ENCODE results near the gene MMRN1.

MMRN1 gene, protein sequence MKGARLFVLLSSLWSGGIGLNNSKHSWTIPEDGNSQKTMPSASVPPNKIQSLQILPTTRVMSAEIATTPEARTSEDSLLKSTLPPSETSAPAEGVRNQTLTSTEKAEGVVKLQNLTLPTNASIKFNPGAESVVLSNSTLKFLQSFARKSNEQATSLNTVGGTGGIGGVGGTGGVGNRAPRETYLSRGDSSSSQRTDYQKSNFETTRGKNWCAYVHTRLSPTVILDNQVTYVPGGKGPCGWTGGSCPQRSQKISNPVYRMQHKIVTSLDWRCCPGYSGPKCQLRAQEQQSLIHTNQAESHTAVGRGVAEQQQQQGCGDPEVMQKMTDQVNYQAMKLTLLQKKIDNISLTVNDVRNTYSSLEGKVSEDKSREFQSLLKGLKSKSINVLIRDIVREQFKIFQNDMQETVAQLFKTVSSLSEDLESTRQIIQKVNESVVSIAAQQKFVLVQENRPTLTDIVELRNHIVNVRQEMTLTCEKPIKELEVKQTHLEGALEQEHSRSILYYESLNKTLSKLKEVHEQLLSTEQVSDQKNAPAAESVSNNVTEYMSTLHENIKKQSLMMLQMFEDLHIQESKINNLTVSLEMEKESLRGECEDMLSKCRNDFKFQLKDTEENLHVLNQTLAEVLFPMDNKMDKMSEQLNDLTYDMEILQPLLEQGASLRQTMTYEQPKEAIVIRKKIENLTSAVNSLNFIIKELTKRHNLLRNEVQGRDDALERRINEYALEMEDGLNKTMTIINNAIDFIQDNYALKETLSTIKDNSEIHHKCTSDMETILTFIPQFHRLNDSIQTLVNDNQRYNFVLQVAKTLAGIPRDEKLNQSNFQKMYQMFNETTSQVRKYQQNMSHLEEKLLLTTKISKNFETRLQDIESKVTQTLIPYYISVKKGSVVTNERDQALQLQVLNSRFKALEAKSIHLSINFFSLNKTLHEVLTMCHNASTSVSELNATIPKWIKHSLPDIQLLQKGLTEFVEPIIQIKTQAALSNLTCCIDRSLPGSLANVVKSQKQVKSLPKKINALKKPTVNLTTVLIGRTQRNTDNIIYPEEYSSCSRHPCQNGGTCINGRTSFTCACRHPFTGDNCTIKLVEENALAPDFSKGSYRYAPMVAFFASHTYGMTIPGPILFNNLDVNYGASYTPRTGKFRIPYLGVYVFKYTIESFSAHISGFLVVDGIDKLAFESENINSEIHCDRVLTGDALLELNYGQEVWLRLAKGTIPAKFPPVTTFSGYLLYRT

DNA sequence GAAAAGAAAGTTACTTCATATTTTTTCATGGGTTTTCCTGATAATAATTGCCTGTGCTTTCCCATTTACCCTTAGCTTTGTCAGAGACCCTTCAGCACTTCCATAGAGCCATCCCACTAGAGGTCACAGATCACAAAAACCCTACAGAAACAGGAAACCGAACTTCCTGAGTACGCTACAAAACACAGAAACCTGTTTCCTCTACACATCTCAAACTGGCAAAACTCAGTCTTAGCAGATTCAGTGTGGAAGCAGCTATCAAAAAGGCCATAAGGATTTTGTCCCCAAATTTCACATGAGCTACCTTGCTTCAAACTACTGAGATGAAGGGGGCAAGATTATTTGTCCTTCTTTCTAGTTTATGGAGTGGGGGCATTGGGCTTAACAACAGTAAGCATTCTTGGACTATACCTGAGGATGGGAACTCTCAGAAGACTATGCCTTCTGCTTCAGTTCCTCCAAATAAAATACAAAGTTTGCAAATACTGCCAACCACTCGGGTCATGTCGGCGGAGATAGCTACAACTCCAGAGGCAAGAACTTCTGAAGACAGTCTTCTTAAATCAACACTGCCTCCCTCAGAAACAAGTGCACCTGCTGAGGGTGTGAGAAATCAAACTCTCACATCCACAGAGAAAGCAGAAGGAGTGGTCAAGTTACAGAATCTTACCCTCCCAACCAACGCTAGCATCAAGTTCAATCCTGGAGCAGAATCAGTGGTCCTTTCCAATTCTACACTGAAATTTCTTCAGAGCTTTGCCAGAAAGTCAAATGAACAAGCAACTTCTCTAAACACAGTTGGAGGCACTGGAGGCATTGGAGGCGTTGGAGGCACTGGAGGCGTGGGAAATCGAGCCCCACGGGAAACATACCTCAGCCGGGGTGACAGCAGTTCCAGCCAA, at the start of gene MMRN1:
Gene MMRN1, plus strand, starts transcription at position 206 of the 902 bp plus-strand sequence. Its CDS starts 118 bp downstream, at position 324.
- no peak for DNase-seq (ENCODE audit: extremely low read depth, low read depth)
- TF ChIP-seq, protein P1, sequence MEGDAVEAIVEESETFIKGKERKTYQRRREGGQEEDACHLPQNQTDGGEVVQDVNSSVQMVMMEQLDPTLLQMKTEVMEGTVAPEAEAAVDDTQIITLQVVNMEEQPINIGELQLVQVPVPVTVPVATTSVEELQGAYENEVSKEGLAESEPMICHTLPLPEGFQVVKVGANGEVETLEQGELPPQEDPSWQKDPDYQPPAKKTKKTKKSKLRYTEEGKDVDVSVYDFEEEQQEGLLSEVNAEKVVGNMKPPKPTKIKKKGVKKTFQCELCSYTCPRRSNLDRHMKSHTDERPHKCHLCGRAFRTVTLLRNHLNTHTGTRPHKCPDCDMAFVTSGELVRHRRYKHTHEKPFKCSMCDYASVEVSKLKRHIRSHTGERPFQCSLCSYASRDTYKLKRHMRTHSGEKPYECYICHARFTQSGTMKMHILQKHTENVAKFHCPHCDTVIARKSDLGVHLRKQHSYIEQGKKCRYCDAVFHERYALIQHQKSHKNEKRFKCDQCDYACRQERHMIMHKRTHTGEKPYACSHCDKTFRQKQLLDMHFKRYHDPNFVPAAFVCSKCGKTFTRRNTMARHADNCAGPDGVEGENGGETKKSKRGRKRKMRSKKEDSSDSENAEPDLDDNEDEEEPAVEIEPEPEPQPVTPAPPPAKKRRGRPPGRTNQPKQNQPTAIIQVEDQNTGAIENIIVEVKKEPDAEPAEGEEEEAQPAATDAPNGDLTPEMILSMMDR (IDR thresholded peaks at IDR 0.05; ENCODE audit: low read depth, low read length, missing control alignments), result no peak
- H3K4me3 ChIP-seq (replicated peaks; ENCODE audit: low read depth, low read length), result no peak within 1 kb of the TSS

DNA sequence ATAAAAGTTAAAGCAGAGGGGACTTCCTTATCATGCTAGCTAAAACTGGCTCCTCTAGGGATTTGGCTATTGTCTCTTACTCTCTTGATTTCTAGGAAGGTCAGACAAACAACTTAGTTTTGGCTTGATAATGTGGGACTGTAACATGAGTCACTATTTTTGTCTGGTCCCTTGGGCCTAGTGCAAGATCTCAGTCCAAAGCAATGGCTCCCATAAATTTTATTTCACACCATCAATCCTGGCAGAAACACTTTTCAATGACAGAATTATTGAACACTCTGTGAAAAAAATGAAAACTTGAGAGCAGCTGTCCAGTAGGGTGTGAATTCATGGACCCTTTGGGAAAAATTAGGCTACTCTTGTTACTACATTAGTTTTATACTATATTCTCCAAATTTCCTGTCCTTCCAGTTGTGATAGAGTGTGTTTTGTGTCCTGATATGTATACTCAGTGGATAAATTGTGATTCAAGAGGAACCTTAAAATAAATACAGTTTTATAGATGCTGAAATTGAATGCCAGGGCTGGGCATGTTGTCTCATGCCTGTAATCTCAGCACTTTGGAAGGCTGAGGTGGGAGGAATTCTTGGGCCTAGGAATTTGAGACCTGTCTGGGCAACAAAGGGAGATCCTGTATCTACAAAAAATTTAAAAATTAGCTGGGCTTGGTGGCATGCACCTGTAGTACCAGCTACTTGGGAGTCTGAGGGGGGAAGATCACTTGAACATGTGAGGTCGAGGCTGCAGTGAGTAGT, 46.9 kb upstream of the MMRN1 start:
- H3K4me3 ChIP-seq (replicated peaks; ENCODE audit: low read depth, low read length), result no peak overlapping the region
- TF ChIP-seq, protein P1 (IDR thresholded peaks at IDR 0.05; ENCODE audit: low read depth, low read length, missing control alignments), result no peak
- DNase-seq (ENCODE audit: extremely low read depth, low read depth), result no peak

DNA sequence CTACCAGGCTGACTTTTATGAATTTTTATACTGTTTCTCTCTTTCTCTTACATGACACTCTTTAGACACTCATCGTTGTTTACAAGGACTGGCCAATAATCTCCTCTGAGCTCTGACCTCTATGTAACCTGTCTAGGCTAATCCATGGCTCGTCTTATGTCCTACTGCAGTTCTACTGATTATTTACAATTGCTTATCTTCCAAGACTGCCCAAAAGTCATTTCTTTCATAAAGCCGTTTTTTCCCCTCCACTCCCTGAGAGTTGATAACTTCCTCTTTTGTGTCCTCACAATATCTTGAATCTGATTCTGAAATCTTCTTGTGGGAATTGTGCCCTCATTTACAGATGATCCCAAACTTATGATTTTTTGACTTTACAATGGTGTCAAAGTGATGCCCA, 39.4 kb upstream of the MMRN1 start:
- TF ChIP-seq, protein P1 (IDR thresholded peaks at IDR 0.05; ENCODE audit: low read depth, low read length, missing control alignments), result no peak
- H3K4me3 ChIP-seq (replicated peaks; ENCODE audit: low read depth, low read length), result no peak overlapping the region

DNA sequence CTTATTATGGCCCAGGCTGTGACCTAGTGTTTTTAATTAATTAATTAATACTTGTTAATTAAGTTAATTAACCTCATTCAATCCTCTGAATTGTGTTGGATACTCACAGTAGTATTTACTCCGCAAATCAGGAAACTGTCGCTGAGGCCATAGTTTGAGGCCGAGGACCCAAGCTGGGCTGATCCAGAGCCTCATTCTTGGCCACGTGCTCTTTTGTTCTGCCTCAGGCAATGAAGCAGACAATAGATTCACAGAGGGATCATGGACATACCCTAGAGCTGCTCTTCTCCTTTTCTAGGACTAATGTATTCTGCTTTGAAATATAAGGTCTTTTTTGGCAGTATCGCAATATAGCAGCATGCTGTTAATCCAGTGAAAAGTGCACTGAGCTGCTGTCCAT, 33.7 kb upstream of the MMRN1 start:
- TF ChIP-seq, protein P1 (IDR thresholded peaks at IDR 0.05; ENCODE audit: low read depth, low read length, missing control alignments), result no peak
- DNase-seq (ENCODE audit: extremely low read depth, low read depth), result no peak

More for the DNA sequence above, 39.4 kb upstream of the MMRN1 start:
- DNase-seq (ENCODE audit: extremely low read depth, low read depth), result no peak

DNA sequence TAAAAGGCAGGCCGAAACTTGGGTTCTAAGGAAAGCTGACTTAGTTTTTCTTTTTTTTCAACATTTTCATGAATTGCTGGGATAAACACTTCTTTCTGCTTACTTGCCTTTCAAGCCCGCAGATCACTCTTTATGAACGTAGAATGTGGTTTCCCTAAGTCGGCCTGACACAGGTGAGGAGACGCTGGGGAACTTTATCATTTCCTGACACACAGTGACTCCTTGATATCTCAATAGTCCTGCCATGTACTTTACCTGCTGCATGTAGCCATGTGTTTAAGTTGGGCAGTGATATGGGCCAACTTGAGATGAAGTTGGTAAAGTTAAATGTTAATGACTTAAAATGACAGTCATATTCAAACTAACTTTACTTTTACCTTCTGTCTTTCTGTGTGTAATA, 31.1 kb upstream of the MMRN1 start:
- TF ChIP-seq, protein P1 (IDR thresholded peaks at IDR 0.05; ENCODE audit: low read depth, low read length, missing control alignments), result no peak
- DNase-seq (ENCODE audit: extremely low read depth, low read depth), result no peak
- H3K4me3 ChIP-seq (replicated peaks; ENCODE audit: low read depth, low read length), result no peak overlapping the region

More for the DNA sequence above, 33.7 kb upstream of the MMRN1 start:
- no peak overlapping the region for H3K4me3 ChIP-seq (replicated peaks; ENCODE audit: low read depth, low read length)
